GM23338 (cell line): Measurements from ENCODE around the gene CAPZB. TPM values are rescaled to one million over a fixed set of nuclear protein-coding genes. Genes with fewer than 3 reads are reported as not detected.

Experiments
- ATAC-seq: fragments of 200-7000 bp; cut with Tn5 transposase; 3 replicates; pipeline ENCODE4 v1.9.1; 2020
- DNase-seq: peaks from one replicate; pipeline ENCODE4 v3.0.0-alpha.2; 2015; ENCODE audit warnings: low spot score
- H2AFZ ChIP-seq: fragments of 200-600 bp; sonication (generic); 2 replicates; pipeline ENCODE4 v1.8.0; 2016; ENCODE audit warnings: antibody characterized with exemption, mild to moderate bottlenecking, moderate library complexity
- H3F3A ChIP-seq: fragments of 200-600 bp; sonication (generic); replicated peaks from 2 replicates; pipeline ENCODE4 v1.8.0; 2017; ENCODE audit warnings: antibody characterized with exemption, mixed run types, low read depth
- H3K27ac ChIP-seq: fragments of 200-600 bp; sonication (generic); 2 replicates; pipeline ENCODE4 v1.6.1; 2016; ENCODE audit warnings: low read depth
- H3K27me3 ChIP-seq: fragments of 200-600 bp; sonication (generic); 2 replicates; pipeline ENCODE4 v1.8.0; 2016; ENCODE audit warnings: mild to moderate bottlenecking, mixed run types, moderate library complexity; ENCODE audit not compliant: insufficient read depth
- H3K36me3 ChIP-seq: fragments of 200-600 bp; sonication (generic); 2 replicates; pipeline ENCODE4 v1.8.0; 2016; ENCODE audit warnings: mild to moderate bottlenecking; ENCODE audit not compliant: insufficient read depth
- H3K4me1 ChIP-seq: fragments of 200-600 bp; sonication (generic); 2 replicates; pipeline ENCODE4 v1.8.0; 2016; ENCODE audit warnings: mild to moderate bottlenecking, moderate library complexity; ENCODE audit not compliant: insufficient read depth
- H3K4me2 ChIP-seq: fragments of 200-600 bp; sonication (generic); 2 replicates; pipeline ENCODE4 v1.7.1; 2017; ENCODE audit warnings: mixed run types
- H3K4me3 ChIP-seq: fragments of 200-600 bp; sonication (generic); 2 replicates; pipeline ENCODE4 v1.6.1; 2016; ENCODE audit warnings: mixed run types
- H3K79me2 ChIP-seq: fragments of 200-600 bp; sonication (generic); replicated peaks from 2 replicates; pipeline ENCODE4 v1.8.0; 2017; ENCODE audit warnings: mild to moderate bottlenecking; ENCODE audit not compliant: insufficient read depth
- H3K9me2 ChIP-seq: fragments of 200-600 bp; sonication (generic); 2 replicates; pipeline ENCODE4 v1.8.0; 2017; ENCODE audit not compliant: insufficient read depth
- H4K20me1 ChIP-seq: fragments of 200-600 bp; sonication (generic); replicated peaks from 2 replicates; pipeline ENCODE4 v1.8.0; 2017; ENCODE audit warnings: mild to moderate bottlenecking; ENCODE audit not compliant: insufficient read depth
- H3K27ac Mint-ChIP-seq: 2 replicates; pipeline ENCODE4 v1.8.0; 2020; ENCODE audit warnings: inconsistent platforms, mild to moderate bottlenecking, moderate library complexity, mixed read lengths
- H3K27me3 Mint-ChIP-seq: 3 replicates; pipeline ENCODE4 v1.8.0; 2022; ENCODE audit warnings: low read depth, mild to moderate bottlenecking, moderate library complexity, mixed read lengths, inconsistent platforms; ENCODE audit not compliant: insufficient read depth, poor library complexity
- H3K36me3 Mint-ChIP-seq: 3 replicates; pipeline ENCODE4 v1.8.0; 2021; ENCODE audit warnings: low read depth, mild to moderate bottlenecking, inconsistent platforms, moderate library complexity, mixed read lengths
- H3K4me1 Mint-ChIP-seq: 3 replicates; pipeline ENCODE4 v1.8.0; 2020; ENCODE audit warnings: mild to moderate bottlenecking, inconsistent platforms, mixed read lengths
- H3K4me3 Mint-ChIP-seq: 3 replicates; pipeline ENCODE4 v1.8.0; 2021; ENCODE audit warnings: moderate library complexity, mild to moderate bottlenecking, inconsistent platforms, mixed read lengths
- H3K9me3 Mint-ChIP-seq: 3 replicates; pipeline ENCODE4 v1.8.0; 2020; ENCODE audit warnings: moderate library complexity, mild to moderate bottlenecking, inconsistent platforms, mixed read lengths
- CREB1 ChIP-seq: fragments of 250-450 bp; sonication (Bioruptor Pico); IDR thresholded peaks from 2 replicates; pipeline ENCODE4 v1.5.0; 2020; ENCODE audit warnings: low read depth, mild to moderate bottlenecking, moderate library complexity
- EZH2phosphoT487 ChIP-seq: fragments of 200-600 bp; sonication (generic); IDR thresholded peaks from one replicate; pipeline ENCODE4 v1.8.1; 2018; ENCODE audit warnings: antibody characterized with exemption; ENCODE audit not compliant: unreplicated experiment
- POLR2AphosphoS5 ChIP-seq: IDR thresholded peaks from 2 replicates; pipeline ENCODE4 v1.6.1; 2016; ENCODE audit warnings: antibody characterized with exemption, low read depth
- REST ChIP-seq: IDR thresholded peaks from one replicate; pipeline ENCODE4 v1.6.1; 2018; ENCODE audit warnings: antibody characterized with exemption; ENCODE audit not compliant: unreplicated experiment
- STAT1 ChIP-seq: IDR thresholded peaks from one replicate; pipeline ENCODE4 v1.6.1; 2016; ENCODE audit warnings: antibody characterized with exemption; ENCODE audit not compliant: unreplicated experiment
- polyA plus RNA-seq: library from polyadenylated mRNA; unstranded; fragments of >200 nt; fragmentation: Nextera tagmentation; extraction: Ambion mirVana; gene quantifications from 2 replicates; pipeline ENCODE4 v1.2.1, GENCODE V29; 2016
- total RNA-seq: library from RNA; depleted of rRNA; stranded (reverse); fragments of >200 nt; shearing (Covaris generic); gene quantifications from 2 replicates; pipeline ENCODE4 v1.2.3, GENCODE V29; 2014
- TF ChIP-seq, protein P1 (sequence below): fragments of 250-450 bp; sonication (Bioruptor Pico); IDR thresholded peaks from 2 replicates; pipeline ENCODE4 v1.5.0; 2020; ENCODE audit warnings: mild to moderate bottlenecking, moderate library complexity

The CAPZB gene
- total and polyA plus RNA-seq, 2 experiments from 2014 or later, result 195 to 348 TPM

DNA sequence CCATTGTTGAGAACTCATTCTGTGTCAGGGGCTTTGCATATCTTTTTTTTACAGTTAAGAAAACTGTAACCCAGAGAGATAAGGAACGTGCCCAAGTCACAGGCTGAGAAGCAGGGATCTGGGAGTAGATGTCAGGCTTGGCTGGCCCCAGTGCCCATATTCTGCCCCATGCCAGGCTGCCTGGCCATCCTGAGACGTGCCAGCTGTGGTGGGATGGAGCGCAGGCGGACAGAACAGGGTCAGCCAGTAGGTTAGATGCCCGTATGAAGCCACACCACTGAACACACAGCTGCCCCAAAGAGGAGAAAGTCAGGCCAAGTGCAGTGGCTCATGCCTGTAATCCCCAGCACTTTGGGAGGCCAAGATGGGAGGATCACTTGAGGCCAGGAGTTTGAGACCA is 117.3 kb downstream of the CAPZB start:
- H3K4me2 ChIP-seq, result no peak overlapping the region
- ATAC-seq (no peak), DNase-seq (no peak)
- H3K36me3 Mint-ChIP-seq, result peaks cover 10% of the 10 kb centered on the region; the same call in 2 of the 3 replicates
- 0 out of 2 replicates have a peak, but pooled peaks cover 2% of the 10 kb centered on the region for H3F3A ChIP-seq
- no peak overlapping the region for H3K4me3 Mint-ChIP-seq
- no peak overlapping the region for H3K4me3 ChIP-seq
- H3K9me3 Mint-ChIP-seq, result no peaks in the 10 kb centered on the region
- H3K79me2 ChIP-seq, result peaks cover 42% of the 10 kb centered on the region
- H3K27ac Mint-ChIP-seq, result no peak overlapping the region
- H3K36me3 ChIP-seq, result no peaks in the 10 kb centered on the region
- peaks cover 8% of the 10 kb centered on the region for H3K27me3 Mint-ChIP-seq
- no peak overlapping the region for H2AFZ ChIP-seq
- H3K27me3 ChIP-seq, result no peaks in the 10 kb centered on the region
- H3K27ac ChIP-seq, result no peak overlapping the region
- no peaks in the 10 kb centered on the region for H3K4me1 ChIP-seq
- peaks cover 35% of the 10 kb centered on the region for H4K20me1 ChIP-seq
- TF ChIP-seq CREB1 (CRISPR knock-in tag) (no peak), REST (no peak), EZH2phosphoT487 (no peak)
- H3K9me2 ChIP-seq, result no peaks in the 10 kb centered on the region
- peaks cover 3% of the 10 kb centered on the region; the same call in 2 of the 3 replicates for H3K4me1 Mint-ChIP-seq

DNA sequence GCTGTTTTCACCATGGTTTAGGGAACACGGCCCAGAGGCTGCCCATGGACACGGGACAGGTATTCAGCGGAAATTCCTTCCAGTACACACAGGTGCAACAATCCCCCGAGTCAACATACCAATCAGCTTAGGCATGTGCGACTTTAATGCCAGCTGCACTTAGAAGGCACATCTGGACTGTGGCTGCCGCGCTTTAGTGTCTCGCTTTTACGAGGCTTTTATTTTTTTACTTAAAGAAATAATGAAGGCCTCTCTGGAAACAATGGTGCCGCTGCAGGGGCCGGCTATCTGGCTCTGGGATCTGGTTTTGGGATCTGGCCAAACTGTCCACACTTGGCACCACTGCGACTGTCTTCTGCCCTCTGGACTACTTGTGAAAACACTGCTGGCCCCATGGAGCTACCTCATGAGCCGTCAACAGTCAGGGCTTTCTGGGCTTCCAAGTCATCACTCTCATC is 117.7 kb downstream of the CAPZB start:
- Histone ChIP-seq H3K27me3 (no peaks in the 10 kb centered on the region), H3K4me1 (no peaks in the 10 kb centered on the region), H2AFZ (no peak overlapping the region), H3F3A (0 out of 2 replicates have a peak, but pooled peaks cover 2% of the 10 kb centered on the region), H3K27ac (no peak overlapping the region), H3K79me2 (peaks cover 47% of the 10 kb centered on the region), H3K9me2 (no peaks in the 10 kb centered on the region), H3K4me3 (no peak overlapping the region), H3K36me3 (no peaks in the 10 kb centered on the region), H4K20me1 (peaks cover 40% of the 10 kb centered on the region), H3K4me2 (no peak overlapping the region)
- TF ChIP-seq POLR2AphosphoS5 (no peak), STAT1 (no peak)
- TF ChIP-seq, protein P1, sequence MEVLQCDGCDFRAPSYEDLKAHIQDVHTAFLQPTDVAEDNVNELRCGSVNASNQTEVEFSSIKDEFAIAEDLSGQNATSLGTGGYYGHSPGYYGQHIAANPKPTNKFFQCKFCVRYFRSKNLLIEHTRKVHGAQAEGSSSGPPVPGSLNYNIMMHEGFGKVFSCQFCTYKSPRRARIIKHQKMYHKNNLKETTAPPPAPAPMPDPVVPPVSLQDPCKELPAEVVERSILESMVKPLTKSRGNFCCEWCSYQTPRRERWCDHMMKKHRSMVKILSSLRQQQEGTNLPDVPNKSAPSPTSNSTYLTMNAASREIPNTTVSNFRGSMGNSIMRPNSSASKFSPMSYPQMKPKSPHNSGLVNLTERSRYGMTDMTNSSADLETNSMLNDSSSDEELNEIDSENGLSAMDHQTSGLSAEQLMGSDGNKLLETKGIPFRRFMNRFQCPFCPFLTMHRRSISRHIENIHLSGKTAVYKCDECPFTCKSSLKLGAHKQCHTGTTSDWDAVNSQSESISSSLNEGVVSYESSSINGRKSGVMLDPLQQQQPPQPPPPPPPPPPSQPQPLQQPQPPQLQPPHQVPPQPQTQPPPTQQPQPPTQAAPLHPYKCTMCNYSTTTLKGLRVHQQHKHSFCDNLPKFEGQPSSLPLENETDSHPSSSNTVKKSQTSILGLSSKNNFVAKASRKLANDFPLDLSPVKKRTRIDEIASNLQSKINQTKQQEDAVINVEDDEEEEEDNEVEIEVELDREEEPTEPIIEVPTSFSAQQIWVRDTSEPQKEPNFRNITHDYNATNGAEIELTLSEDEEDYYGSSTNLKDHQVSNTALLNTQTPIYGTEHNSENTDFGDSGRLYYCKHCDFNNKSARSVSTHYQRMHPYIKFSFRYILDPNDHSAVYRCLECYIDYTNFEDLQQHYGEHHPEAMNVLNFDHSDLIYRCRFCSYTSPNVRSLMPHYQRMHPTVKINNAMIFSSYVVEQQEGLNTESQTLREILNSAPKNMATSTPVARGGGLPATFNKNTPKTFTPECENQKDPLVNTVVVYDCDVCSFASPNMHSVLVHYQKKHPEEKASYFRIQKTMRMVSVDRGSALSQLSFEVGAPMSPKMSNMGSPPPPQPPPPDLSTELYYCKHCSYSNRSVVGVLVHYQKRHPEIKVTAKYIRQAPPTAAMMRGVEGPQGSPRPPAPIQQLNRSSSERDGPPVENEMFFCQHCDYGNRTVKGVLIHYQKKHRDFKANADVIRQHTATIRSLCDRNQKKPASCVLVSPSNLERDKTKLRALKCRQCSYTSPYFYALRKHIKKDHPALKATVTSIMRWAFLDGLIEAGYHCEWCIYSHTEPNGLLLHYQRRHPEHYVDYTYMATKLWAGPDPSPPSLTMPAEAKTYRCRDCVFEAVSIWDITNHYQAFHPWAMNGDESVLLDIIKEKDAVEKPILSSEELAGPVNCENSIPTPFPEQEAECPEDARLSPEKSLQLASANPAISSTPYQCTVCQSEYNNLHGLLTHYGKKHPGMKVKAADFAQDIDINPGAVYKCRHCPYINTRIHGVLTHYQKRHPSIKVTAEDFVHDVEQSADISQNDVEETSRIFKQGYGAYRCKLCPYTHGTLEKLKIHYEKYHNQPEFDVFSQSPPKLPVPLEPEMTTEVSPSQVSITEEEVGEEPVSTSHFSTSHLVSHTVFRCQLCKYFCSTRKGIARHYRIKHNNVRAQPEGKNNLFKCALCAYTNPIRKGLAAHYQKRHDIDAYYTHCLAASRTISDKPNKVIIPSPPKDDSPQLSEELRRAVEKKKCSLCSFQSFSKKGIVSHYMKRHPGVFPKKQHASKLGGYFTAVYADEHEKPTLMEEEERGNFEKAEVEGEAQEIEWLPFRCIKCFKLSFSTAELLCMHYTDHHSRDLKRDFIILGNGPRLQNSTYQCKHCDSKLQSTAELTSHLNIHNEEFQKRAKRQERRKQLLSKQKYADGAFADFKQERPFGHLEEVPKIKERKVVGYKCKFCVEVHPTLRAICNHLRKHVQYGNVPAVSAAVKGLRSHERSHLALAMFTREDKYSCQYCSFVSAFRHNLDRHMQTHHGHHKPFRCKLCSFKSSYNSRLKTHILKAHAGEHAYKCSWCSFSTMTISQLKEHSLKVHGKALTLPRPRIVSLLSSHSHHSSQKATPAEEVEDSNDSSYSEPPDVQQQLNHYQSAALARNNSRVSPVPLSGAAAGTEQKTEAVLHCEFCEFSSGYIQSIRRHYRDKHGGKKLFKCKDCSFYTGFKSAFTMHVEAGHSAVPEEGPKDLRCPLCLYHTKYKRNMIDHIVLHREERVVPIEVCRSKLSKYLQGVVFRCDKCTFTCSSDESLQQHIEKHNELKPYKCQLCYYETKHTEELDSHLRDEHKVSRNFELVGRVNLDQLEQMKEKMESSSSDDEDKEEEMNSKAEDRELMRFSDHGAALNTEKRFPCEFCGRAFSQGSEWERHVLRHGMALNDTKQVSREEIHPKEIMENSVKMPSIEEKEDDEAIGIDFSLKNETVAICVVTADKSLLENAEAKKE (CRISPR knock-in tag), result no peak
- peaks cover 3% of the 10 kb centered on the region; the same call in 2 of the 3 replicates for H3K4me1 Mint-ChIP-seq
- DNase-seq, result no peak
- ATAC-seq, result no peak
- no peaks in the 10 kb centered on the region for H3K9me3 Mint-ChIP-seq
- peaks cover 11% of the 10 kb centered on the region; the same call in 2 of the 3 replicates for H3K36me3 Mint-ChIP-seq
- peaks cover 10% of the 10 kb centered on the region for H3K27me3 Mint-ChIP-seq
- H3K27ac Mint-ChIP-seq, result no peak overlapping the region
- no peak overlapping the region for H3K4me3 Mint-ChIP-seq
